ENCODE measurements around the gene MPC2. TPM values are rescaled to one million over a fixed set of nuclear protein-coding genes. Genes with fewer than 3 reads are reported as not detected.
"Not testable (repeated sequence)": the region's sequence is repeated elsewhere in the genome, so short reads cannot be mapped to it uniquely, and the experiment has no call there.

MPC2 gene
- polyA plus RNA-seq, 1 experiment = 70.0 TPM

- ChIA-PET POLR2A (no interaction called here), CTCF (no interaction called here)
- H3K27ac ChIP-seq (ENCODE audit: low read depth, low read length) = no peak overlapping the region
- no peaks in the 10 kb centered on the region for H3K9me3 ChIP-seq (ENCODE audit: control insufficient read depth, insufficient read depth, low read length)
- no peak for TF ChIP-seq CTCF (IDR thresholded peaks at IDR 0.05; ENCODE audit: low read depth, low read length)
- DNase-seq (ENCODE audit: low read depth, low spot score) = no peak
- H3K4me3 ChIP-seq (ENCODE audit: low read depth, low read length) = no peak overlapping the region
- H3K27me3 ChIP-seq (ENCODE audit: control insufficient read depth, insufficient read depth, low read length) = no peaks in the 10 kb centered on the region
Observed at GRCh38 chr1:167900907-167901306, 36.0 kb downstream of the MPC2 start.

GRCh38 chr1:167899253-167899681 lies 37.6 kb downstream of the MPC2 start:
- Histone ChIP-seq H3K9me3 (ENCODE audit: control insufficient read depth, insufficient read depth, low read length) (no peaks in the 10 kb centered on the region), H3K4me3 (ENCODE audit: low read depth, low read length) (no peak overlapping the region), H3K27ac (ENCODE audit: low read depth, low read length) (no peak overlapping the region), H3K27me3 (ENCODE audit: control insufficient read depth, insufficient read depth, low read length) (no peaks in the 10 kb centered on the region)
- POLR2A ChIA-PET = no interaction called here
- CTCF ChIA-PET = interaction anchor here (1.0 kb wide), 1 partner anchor 186 kb away, joined by 3 read pairs; no protein-coding TSS in a partner anchor
- DNase-seq (ENCODE audit: low read depth, low spot score) = no peak
- TF ChIP-seq CTCF (IDR thresholded peaks at IDR 0.05; ENCODE audit: low read depth, low read length) = no peak

- H3K27ac ChIP-seq (ENCODE audit: low read depth, low read length) = no peak overlapping the region
- no peak overlapping the region for H3K4me3 ChIP-seq (ENCODE audit: low read depth, low read length)
- TF ChIP-seq CTCF (IDR thresholded peaks at IDR 0.05; ENCODE audit: low read depth, low read length) = no peak
- H3K9me3 ChIP-seq (ENCODE audit: control insufficient read depth, insufficient read depth, low read length) = no peaks in the 10 kb centered on the region
- no peak for DNase-seq (ENCODE audit: low read depth, low spot score)
- H3K27me3 ChIP-seq (ENCODE audit: control insufficient read depth, insufficient read depth, low read length) = no peaks in the 10 kb centered on the region
- ChIA-PET CTCF (interaction anchor here (1.1 kb wide), 1 partner anchor 16 kb away, joined by 3 read pairs; no protein-coding TSS in a partner anchor), POLR2A (no interaction called here)
Observed at GRCh38 chr1:167898578-167899222, 38.2 kb downstream of the MPC2 start.

- no peak overlapping the region for H3K27ac ChIP-seq (ENCODE audit: low read depth, low read length)
- H3K27me3 ChIP-seq (ENCODE audit: control insufficient read depth, insufficient read depth, low read length) = no peaks in the 10 kb centered on the region
- no peak for TF ChIP-seq CTCF (IDR thresholded peaks at IDR 0.05; ENCODE audit: low read depth, low read length)
- ChIA-PET POLR2A (no interaction called here), CTCF (interaction anchor here (0.6 to 2.0 kb wide), 2 partner anchors 188 to 419 kb away, joined by 4 to 7 read pairs; no protein-coding TSS in a partner anchor)
- no peak for DNase-seq (ENCODE audit: low read depth, low spot score)
- no peak overlapping the region for H3K4me3 ChIP-seq (ENCODE audit: low read depth, low read length)
- no peaks in the 10 kb centered on the region for H3K9me3 ChIP-seq (ENCODE audit: control insufficient read depth, insufficient read depth, low read length)
Observed at GRCh38 chr1:167893798-167894197, 43.1 kb downstream of the MPC2 start.

GRCh38 chr1:167890400-167890799 lies 46.5 kb downstream of the MPC2 start:
- no peaks in the 10 kb centered on the region for H3K27me3 ChIP-seq (ENCODE audit: control insufficient read depth, insufficient read depth, low read length)
- no peak overlapping the region for H3K4me3 ChIP-seq (ENCODE audit: low read depth, low read length)
- H3K9me3 ChIP-seq (ENCODE audit: control insufficient read depth, insufficient read depth, low read length) = no peaks in the 10 kb centered on the region
- ChIA-PET POLR2A (no interaction called here), CTCF (no interaction called here)
- DNase-seq (ENCODE audit: low read depth, low spot score) = no peak
- no peak overlapping the region for H3K27ac ChIP-seq (ENCODE audit: low read depth, low read length)
- no peak for TF ChIP-seq CTCF (IDR thresholded peaks at IDR 0.05; ENCODE audit: low read depth, low read length)

GRCh38 chr1:167887187-167887586 lies 49.7 kb downstream of the MPC2 start:
- H3K9me3 ChIP-seq (ENCODE audit: control insufficient read depth, insufficient read depth, low read length); DNase-seq (ENCODE audit: low read depth, low spot score); POLR2A ChIA-PET; H3K27me3 ChIP-seq (ENCODE audit: control insufficient read depth, insufficient read depth, low read length); H3K27ac ChIP-seq (ENCODE audit: low read depth, low read length); H3K4me3 ChIP-seq (ENCODE audit: low read depth, low read length); CTCF ChIA-PET: not testable (repeated sequence)
